Measurements from ENCODE around the gene PPP1CC. TPM values are rescaled to one million over a fixed set of nuclear protein-coding genes. Genes with fewer than 3 reads are reported as not detected.
"Not testable (repeated sequence)": the region's sequence is repeated elsewhere in the genome, so short reads cannot be mapped to it uniquely, and the experiment has no call there.

PPP1CC gene
- 193 and 202 TPM in 2 replicates for total RNA-seq

- intact Hi-C loops (cut with micrococcal nuclease), result loop anchor here (1.0 to 5.0 kb wide), 4 partner anchors 33 to 621 kb away; partner anchors contain the start of genes ATP2A2 and IFT81
Observed at GRCh38 chr12:110742718-110743570, at the start of gene PPP1CC. Gene PPP1CC (minus strand): TSS chr12:110742891. CDS start chr12:110742707, 184 bp downstream.

- intact Hi-C loops (cut with micrococcal nuclease), result no loop called here
Observed at GRCh38 chr12:110791589-110791988, 48.9 kb upstream of the PPP1CC start.

DNA sequence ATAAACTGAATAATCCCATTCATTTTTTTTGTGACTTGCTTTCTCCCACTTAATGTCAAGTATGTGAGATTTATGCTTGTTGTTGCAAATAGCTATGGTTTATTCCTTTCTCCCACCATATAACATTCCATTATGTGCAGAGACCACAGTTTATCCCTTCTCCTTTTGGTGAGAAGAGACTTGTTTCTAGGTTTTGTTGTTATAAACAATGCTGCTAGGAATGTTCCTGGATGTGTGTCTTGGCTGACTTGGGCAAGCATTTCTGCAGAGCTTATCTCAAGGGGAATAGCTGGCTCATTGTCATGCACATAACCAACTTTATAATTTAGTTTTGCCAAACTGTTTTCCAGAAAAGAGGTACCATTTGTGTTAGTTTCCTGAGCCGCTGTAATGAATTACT lies 47.6 kb upstream of the PPP1CC start:
- intact Hi-C loops (cut with micrococcal nuclease), result no loop called here

DNA sequence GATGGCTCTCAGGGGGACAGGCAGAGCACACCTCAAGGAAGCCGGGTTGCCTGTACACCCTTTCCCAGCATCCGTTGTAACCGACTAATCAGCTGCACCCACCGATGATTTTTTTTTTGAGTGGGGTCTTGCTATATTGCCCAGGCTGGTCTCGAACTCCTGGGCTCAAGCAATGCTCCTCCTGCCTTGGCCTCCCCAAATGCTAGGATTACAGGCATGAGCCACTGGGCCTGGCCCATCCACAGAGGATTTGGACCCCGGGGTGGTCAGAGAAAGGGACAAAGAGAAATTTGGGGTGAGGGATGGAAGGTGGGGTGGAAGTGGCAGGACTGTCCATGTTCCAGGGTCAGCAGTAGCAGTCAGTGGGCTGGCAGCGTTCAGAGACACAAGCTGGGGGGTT lies 43.3 kb upstream of the PPP1CC start:
- intact Hi-C loops (cut with micrococcal nuclease), result no loop called here

DNA sequence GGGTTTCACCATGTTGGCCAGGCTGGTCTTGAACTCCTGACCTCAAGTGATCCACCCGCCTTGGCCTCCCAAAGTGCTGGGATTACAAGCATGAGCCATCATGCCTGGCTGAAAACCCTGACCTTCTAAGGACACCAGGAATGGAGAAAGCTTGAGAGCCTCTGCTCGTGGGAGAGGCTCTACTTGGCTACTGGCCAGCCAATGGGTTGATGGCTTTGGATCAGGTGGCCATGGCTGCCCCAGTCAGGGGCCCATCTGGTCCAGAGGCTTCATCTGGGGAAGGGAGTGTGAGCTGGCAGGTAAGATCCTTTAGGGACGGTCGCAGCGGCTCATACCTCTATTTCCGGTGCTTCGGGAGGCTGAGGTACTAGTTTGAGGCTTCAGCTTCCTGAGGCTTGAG lies 42.5 kb upstream of the PPP1CC start:
- intact Hi-C loops (cut with micrococcal nuclease), result no loop called here

- intact Hi-C loops (cut with micrococcal nuclease), result no loop called here
Observed at GRCh38 chr12:110782922-110783321, 40.2 kb upstream of the PPP1CC start.

DNA sequence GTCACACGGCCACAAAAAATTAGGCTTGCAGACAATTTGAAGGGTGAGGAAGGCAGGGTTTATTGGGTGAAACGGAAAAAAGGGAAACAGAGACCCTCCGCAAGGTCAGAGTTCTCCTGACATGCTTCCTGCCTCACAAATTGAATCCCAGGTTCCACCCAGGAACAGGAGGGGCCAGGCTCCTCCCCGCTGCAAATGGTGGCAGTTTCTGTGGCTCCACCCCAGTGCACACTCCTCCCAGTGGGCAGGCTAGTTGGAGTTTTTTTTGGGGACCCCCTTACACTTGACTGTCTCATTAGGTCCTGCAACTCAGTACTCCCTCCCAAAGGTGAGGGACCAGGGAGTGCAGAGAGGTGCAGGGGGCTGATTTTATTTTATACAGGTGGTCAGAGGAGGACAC lies 39.4 kb upstream of the PPP1CC start:
- intact Hi-C loops (cut with micrococcal nuclease), result no loop called here

DNA sequence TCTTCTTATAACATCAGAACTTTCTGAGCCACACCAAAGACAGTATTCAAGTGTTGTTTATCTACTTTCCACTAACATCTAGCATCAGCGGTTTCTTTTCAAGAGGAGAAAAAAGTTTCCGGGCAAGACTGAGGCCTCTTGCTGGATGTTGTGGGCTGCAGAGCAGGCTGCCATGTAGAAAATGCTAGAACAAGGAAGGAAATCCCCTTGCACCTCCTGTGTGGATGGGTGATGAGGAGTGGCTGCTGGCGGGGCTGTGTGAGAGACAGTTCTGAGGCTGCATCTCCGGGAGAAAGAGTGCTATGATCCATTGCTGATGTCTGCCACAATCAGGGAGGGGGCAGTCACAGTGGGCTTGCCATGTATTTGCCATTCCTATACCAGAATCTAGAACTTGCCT lies 37.8 kb upstream of the PPP1CC start:
- intact Hi-C loops (cut with micrococcal nuclease), result no loop called here

DNA sequence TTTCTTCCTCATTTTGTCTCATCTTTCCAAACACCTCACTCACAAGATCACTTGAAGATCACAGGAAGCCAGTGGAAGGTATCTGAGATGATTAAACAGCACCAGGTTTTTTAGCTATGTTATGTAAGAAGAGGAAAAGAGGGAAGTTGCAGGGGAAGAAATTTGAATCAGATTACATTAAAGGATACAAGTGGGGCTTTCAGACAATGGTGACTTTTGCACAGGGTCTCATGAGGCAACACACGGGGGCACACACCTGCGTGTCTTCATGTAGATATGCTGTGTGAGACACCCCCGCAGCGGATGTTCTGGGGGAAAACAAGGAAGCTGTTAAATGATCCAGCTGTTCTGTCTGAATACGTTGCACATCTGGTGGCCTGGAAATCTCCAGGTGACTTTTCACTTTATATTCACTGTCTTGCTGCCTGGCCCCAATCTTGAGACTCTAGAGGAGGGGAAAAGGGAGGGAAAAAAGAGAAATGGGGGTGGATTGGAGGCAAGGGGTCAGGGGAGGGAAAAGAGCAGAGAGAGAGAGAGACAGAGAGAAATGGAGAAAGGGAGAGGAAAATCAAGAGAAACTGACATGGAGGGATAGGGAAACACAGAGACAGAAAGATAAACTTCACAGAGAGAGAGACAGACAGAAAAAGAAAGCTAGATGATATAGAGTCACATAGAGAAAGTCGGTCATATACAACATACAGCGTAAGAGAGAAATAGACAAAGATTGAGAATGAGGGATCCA lies 36.3 kb upstream of the PPP1CC start:
- intact Hi-C loops (cut with micrococcal nuclease), result no loop called here

GRCh38 chr12:110776410-110776809 lies 33.7 kb upstream of the PPP1CC start:
- intact Hi-C loops (cut with micrococcal nuclease), result loop anchor here (1.0 kb wide), 1 partner anchor 34 kb away; the partner anchor contains the start of gene PPP1CC

GRCh38 chr12:110775997-110776396 lies 33.3 kb upstream of the PPP1CC start:
- intact Hi-C loops (cut with micrococcal nuclease), result loop anchor here (1.0 kb wide), 1 partner anchor 34 kb away; the partner anchor contains the start of gene PPP1CC

GRCh38 chr12:110774824-110775223 lies 32.1 kb upstream of the PPP1CC start:
- intact Hi-C loops (cut with micrococcal nuclease), result no loop called here

DNA sequence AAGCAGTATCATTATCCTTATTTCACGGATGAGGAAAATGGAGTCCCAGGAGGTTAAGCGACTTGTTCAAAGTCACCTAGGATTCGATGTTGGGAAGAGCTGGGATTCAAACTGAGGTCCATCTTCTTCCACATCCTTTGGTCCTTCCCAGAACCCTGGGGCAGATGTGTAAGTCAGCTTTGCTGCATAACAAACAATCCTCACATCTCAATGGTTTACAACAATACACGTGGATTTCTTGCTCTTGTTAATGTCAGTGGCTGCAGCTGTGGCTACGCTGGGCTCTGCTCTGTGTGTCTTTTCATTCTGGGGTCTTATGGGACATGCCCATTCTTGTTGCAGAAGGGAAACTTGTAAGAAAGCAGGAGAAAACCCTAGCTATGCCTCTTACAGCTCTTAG lies 26.3 kb upstream of the PPP1CC start:
- intact Hi-C loops (cut with micrococcal nuclease), result no loop called here

DNA sequence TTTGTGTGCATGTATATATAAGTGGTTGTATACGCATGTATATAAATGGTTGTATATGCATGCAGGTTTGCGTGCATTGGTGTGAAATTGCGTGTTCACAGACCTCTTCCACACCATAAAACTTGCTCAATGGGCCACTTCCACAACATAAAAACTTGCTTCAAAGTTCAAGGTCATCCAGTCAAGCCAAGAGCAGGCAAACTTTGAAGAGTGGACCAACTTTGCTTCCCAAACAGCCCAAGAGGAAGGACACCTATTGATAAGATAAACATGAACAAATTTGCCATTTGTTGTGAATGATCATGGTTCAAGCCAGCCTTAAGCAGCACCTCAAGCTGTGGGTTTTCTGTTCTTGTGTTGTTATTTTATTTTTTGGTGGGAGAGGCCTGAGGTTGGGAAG lies 25.2 kb upstream of the PPP1CC start:
- intact Hi-C loops (cut with micrococcal nuclease), result no loop called here

DNA sequence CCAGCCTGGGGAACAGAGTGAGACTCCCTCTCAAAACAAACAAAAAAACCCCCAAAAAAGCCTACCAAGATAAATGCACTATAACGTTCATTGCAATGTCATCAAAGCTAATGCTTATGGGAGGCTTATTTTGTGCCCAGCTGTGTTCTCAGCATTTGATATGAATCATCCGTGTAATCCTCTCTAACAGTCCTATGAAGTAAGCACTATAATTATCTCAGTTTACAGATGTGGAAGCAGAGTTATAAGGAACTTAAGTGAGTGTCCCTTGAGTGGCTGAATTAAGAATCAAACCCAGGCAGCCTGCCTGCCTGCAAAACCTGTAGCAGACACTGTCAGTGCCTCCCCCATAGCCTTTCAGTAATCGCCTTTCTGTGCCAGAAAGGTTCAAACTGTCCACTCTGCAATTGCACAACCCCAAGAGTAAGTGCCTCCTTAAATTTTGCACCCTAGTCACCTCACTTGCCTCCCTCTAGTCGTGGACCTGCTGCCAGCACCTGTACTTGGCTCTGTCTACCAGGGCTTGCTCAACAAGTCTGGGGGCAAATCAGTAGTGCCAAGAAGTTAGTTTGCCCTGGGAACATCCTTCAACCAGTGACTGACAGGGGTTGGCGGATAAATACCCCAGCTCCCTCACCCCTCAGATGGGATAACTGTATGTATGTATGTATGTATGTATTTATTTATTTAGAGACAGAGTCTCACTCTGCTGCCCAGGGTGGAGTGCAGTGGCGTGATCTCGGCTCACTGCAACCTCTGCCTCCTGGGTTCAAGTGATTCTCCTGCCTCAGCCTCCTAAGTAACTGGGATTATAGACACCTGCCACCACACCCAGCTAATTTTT lies 23.8 kb upstream of the PPP1CC start:
- intact Hi-C loops (cut with micrococcal nuclease), result no loop called here

DNA sequence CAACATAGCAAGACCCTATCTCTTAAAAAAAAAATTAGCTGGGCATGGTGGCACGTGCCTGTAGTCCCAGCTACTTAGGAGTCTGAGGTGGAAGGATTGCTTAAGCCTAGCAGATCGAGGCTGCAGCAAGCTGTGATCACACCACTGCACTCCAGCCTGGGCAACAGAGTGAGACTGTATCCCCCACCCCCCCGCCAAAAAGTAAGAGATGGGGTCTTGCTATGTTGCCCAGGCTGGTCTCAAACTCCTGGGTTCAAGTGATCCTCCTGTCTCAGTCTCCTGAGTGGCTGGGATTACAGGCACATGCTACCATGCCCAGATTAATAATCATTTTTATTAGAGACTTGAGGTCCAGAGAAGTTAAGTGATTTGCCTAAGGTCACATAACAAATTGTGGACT lies 22.9 kb upstream of the PPP1CC start:
- intact Hi-C loops (cut with micrococcal nuclease), result not testable (repeated sequence)

DNA sequence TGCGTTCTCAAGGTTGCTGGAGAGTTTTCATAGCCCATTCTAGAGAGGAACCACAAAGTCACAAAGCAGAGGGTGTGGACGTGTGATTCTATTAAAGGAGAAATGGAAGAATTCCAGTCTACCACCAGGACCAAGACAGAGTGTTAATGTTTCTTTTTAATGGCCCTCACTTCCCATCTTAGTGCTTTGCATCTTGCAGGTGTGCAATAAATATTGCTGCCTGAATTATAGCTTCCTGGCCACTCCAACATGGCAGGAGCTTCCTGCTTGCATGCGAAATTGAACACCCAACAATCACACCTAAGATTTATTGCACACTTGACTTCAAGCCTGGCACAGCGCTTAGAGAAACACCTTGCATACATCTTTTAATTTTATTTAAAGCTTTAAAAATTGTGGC lies 22.4 kb upstream of the PPP1CC start:
- intact Hi-C loops (cut with micrococcal nuclease), result no loop called here

- intact Hi-C loops (cut with micrococcal nuclease), result no loop called here
Observed at GRCh38 chr12:110763583-110763982, 20.9 kb upstream of the PPP1CC start.

GRCh38 chr12:110762891-110763290 lies 20.2 kb upstream of the PPP1CC start:
- intact Hi-C loops (cut with micrococcal nuclease), result no loop called here

DNA sequence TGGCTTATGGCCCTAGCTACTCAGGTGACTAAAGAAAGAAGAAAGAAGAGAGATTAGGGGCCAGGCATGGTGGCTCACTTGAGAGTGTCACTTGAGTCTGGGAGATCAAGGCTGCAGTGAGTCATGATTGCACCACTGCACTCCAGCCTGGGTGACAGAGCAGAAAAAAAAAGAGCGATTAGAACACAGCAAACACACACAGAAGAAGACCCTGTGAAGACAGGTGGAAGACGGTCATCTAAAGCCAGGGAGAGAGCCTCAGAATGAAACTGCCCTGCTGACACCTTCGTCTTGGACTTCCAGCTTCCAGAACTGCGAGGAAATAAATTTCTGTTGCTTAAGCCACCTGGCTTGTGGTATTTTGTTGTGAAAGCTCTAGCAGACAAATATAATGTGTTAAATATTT lies 17.5 kb upstream of the PPP1CC start:
- intact Hi-C loops (cut with micrococcal nuclease), result no loop called here

- intact Hi-C loops (cut with micrococcal nuclease), result no loop called here
Observed at GRCh38 chr12:110758922-110759321, 16.2 kb upstream of the PPP1CC start.

All from T-helper 2 cell treated with Interferon-gamma antibody and Interleukin-4, amounts not matched to agents 100 ng/mL and 5 ng/mL, for 36 hours (primary cell).